Stimulated activated CD4-positive, alpha-beta T cell treated with anti-CD3 and anti-CD28 coated beads, Interleukin-15, amount 100 ng/mL, for 48 hours (primary cell): ENCODE results near the gene PDE4D.
"Not testable (repeated sequence)": the region's sequence is repeated elsewhere in the genome, so short reads cannot be mapped to it uniquely, and the experiment has no call there.

Source experiments
- DNase-seq, 2 donors: peaks; one replicate each; pipeline ENCODE4 v3.0.0-alpha.2; 2020; ENCODE audit warnings: low read depth in 2 of 2

PDE4D gene

GRCh38 chr5:59005934-59006701, 887.4 kb downstream of the PDE4D start:
- no peak for DNase-seq

GRCh38 chr5:59003641-59004040, 889.9 kb downstream of the PDE4D start:
- no peak for DNase-seq

- DNase-seq, result no peak
Observed at GRCh38 chr5:59003124-59003523, 890.4 kb downstream of the PDE4D start.

GRCh38 chr5:59002162-59002825, 891.2 kb downstream of the PDE4D start:
- no peak for DNase-seq

- no peak for DNase-seq
Observed at GRCh38 chr5:59001716-59002115, 891.8 kb downstream of the PDE4D start.

- no peak for DNase-seq
Observed at GRCh38 chr5:59001154-59001553, 892.4 kb downstream of the PDE4D start.

- DNase-seq, result no peak
Observed at GRCh38 chr5:59000211-59000610, 893.3 kb downstream of the PDE4D start.

GRCh38 chr5:58999804-59000203, 893.7 kb downstream of the PDE4D start:
- no peak for DNase-seq

GRCh38 chr5:58998544-58998943, 895.0 kb downstream of the PDE4D start:
- no peak for DNase-seq

GRCh38 chr5:58995779-58996178, 897.7 kb downstream of the PDE4D start:
- DNase-seq, result not testable (repeated sequence)

GRCh38 chr5:58993461-58993860, 900.1 kb downstream of the PDE4D start:
- DNase-seq, result no peak

- no peak for DNase-seq
Observed at GRCh38 chr5:58988938-58989337, 904.6 kb downstream of the PDE4D start.

- DNase-seq, result no peak
Observed at GRCh38 chr5:58987193-58987592, 906.3 kb downstream of the PDE4D start.

- no peak for DNase-seq
Observed at GRCh38 chr5:58986281-58986680, 907.2 kb downstream of the PDE4D start.

- no peak for DNase-seq
Observed at GRCh38 chr5:58985759-58986158, 907.8 kb downstream of the PDE4D start.

GRCh38 chr5:58985311-58985710, 908.2 kb downstream of the PDE4D start:
- DNase-seq, result no peak

GRCh38 chr5:58983526-58984452, 909.7 kb downstream of the PDE4D start:
- DNase-seq, result no peak

GRCh38 chr5:58980890-58981289, 912.6 kb downstream of the PDE4D start:
- no peak for DNase-seq

GRCh38 chr5:58979090-58979489, 914.4 kb downstream of the PDE4D start:
- DNase-seq, result no peak

GRCh38 chr5:58974601-58975000, 918.9 kb downstream of the PDE4D start:
- DNase-seq, result no peak

GRCh38 chr5:58974083-58974482, 919.4 kb downstream of the PDE4D start:
- no peak for DNase-seq

GRCh38 chr5:58972301-58972700, 921.2 kb downstream of the PDE4D start:
- DNase-seq, result no peak
